ENCODE results near the gene ITGA8.
"Not testable (repeated sequence)": the region's sequence is repeated elsewhere in the genome, so short reads cannot be mapped to it uniquely, and the experiment has no call there.

ITGA8 gene

DNA sequence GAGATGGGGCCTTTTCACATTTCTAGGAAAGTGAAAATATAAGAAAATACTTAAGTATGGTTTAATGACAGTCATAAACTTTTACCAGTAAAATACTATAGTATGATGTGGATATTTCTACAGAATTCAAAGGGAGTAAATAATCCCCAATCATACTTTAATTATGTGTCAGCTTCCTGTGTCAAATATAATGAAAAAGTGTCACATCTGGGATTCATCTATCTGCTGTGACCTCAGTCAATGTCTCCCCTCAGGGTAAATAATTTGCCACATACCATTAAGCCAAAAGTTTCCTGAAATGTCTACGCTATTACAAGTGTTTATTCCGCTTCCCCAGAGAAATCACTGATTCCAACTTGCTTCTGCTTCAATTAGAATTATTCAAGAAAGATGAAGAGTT lies 110.5 kb downstream of the ITGA8 start:
- DNase-seq (ENCODE audit: low read depth): no peak

DNA sequence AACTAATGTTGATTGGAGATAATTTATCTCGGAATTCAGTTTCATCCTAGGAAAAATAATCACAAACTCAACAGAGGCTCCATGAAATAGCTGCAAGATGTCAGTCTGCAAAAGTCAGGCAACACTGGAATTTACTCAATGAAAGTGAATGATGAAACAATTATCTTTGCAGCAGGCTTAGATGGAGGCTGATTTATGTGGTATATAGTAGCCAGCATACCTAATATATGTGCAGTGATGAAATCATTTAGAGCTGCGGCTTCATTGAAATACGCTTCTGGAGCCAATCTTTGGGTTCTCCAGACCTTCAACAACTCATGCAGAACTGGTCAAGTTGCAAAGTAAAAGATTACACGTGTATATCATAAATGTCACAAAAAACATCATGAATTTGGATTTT lies 113.3 kb downstream of the ITGA8 start:
- DNase-seq (ENCODE audit: low read depth): peak; percentile 19

DNA sequence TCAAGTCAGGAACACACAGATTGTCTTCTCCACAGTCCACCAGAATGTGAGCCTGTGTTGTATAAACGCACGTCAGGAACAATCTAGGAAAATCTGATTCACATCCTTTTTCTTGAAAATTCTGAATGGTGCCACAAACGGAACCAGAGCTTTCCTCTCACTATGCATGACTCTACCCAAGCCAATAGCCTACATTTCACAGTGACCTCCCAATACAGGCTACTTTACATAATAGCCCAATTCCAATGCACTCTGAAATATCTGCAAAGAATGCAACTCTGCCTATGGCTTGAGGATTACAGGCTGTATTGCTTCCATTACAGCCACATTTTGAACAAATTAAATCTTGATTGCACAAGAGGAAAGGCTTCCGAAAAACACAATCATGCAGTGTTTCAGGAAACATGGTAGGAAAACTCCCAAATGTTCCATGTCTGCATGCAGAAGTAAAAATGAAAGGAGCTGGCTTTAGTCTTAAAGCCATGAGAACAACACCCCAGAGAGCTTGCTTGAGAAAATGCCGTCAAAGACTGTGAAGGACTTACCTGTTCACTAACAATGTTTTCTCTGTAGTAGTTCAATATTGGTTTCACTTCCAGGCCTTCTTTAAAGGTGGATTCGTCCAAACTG lies 113.9 kb downstream of the ITGA8 start:
- DNase-seq (ENCODE audit: low read depth): no peak

DNA sequence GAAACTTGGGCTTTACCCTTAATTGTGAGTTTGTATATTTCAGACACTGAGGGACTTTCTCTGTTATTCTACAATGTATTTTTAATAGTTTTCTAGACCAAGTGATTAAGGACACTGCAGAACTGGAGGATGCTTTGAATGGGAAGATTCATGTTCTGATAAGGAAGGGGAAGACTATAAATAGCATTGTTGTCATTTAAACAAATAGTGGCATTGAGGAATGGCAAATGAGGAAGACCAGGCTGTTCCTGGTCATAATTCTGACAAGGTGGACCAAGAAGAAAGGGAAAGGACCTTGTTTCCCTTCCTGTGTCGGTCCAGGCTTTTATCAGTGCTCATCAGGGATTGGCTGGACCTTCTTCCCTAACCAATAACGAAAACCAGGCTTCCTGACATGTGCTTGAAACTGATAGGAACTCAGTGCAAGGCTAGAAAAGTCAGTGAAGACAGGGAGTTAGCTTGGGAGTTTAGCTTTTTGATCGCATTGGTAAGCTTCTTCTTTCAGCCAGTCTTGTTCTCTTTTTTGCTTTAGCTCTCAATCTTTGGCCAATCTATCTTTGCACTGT lies 116.2 kb downstream of the ITGA8 start:
- no peak for DNase-seq (ENCODE audit: low read depth)

DNA sequence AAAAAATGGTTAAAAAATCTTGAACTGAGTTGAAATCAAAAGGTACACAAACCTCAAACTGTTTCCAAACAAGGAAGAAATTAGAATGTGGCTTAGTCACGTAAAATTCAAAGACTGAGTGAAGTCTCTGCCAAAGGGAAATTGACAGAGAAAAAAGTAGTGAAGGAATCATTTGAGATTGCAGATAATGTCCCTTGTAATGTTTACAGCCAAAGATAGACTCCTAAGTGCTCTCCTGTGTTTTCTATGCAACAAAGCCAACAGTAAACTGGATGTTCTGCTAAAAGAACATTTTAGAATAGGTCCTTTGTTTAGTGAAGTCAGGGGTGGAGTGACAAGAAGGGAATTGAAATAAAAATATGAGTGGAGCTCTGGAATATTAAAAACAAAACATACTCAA lies 117.9 kb downstream of the ITGA8 start:
- no peak for DNase-seq (ENCODE audit: low read depth)

DNA sequence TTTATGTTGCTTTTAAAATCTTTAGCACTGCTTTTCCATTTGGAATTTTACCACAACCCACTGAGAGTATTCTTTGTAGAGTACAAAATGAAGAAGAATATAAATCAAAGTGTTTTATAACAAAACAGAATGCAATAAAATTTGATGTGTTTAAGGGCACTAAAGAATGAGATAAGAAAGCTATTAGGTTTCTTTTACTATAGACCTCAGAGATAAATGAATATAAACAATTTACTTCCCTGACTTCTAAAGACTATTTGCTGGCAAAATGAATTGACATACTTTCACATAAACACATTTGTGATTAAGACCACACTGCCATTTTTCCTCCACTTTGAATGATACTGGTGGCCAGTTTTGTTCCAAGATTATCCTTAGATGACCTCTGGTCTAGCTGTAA lies 124.5 kb downstream of the ITGA8 start:
- no peak for DNase-seq (ENCODE audit: low read depth)

DNA sequence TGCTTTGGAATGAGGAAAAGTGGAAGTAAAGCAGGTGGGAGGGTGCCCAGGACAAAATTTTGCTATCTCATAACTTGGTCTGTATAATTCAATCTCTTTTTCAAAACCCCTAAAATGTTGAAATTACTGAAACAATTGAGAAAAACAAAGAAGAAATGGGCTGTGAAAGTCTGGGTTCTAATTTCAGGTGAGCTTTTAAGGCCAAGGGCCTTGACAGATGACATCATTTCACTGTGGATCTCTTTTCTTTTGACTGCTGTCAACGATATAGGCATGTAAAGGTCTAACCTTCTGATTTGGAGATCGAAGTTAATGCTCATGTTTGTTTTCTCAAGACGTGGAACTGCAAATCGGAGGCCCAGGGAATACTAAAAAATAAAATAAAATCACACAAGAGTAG lies 127.8 kb downstream of the ITGA8 start:
- no peak for DNase-seq (ENCODE audit: low read depth)

DNA sequence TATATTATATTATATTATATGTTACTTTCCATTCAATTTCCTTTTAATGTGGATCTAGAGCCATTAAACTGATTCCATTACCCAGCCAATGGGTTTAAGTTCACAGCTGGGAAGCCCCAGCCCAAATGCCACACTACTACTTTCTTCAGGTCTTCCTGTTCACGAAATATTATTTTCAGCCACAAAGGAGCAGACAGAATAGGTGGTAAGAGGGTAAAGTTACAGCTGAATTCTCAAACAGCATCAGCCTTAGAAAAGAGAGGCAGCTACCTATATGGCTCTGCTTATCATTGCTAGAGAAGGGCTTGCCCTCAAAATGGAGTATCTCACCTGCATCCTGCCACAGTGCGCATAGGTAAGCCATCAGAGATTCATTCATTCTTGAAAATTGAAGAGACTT lies 128.3 kb downstream of the ITGA8 start:
- DNase-seq (ENCODE audit: low read depth): no peak

DNA sequence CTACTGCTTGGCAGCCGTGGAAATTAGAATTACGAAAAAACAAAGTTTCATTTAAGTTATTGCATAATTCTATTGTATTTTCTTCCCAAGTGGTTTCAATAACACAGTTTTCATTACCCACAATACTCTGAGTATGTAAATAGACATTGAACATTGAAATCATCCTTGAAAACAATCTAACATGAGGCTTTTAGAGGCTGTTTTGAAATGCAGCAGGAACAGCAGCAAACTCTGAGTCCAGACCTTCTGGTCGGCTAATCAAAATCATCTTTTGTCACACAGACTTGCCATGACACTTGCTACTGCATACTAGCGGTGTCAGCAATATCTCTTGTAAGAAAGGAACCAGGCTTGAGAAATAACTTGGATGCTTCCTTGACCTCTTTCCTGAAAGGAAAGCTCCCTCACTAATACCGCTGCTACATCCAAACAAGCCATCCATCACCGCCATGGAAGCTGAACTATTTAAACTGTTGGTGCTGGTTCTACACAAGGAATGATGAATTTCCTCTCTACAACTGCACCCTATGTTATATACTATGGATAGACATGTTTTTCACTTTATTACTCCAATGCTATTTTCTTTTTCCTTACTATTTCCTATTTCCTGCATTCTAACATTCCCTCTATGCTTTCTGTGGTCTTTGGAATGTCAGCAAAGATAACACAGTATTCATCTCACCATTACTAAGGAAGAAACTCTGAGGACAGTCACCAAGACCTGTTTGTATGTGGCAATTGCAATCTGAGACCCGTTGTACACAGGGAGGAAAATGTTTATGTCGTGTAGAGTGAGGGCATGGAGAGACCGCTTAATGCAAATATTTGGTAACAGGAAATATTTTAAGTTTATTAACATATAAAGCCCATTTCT lies 130.8 kb downstream of the ITGA8 start:
- DNase-seq (ENCODE audit: low read depth): peak; percentile 13

DNA sequence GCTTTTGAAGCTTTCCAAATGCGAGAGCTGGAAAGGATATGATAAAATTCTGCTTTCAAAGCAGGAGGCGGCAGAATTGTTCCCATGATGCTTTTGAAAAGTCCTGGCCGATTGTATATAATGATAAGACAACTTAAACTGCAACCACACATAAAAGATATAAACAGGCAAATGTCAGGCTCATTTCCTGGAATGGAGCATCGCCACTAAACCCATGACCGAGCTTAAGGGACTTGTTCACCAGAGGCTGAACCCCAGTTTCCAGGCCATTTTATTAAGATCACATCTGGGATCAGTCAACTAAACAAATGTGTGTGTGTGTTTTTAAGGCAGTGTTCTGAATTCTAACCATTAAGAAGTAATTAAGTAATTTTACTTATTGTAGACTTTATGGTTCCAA lies 131.6 kb downstream of the ITGA8 start:
- no peak for DNase-seq (ENCODE audit: low read depth)

DNA sequence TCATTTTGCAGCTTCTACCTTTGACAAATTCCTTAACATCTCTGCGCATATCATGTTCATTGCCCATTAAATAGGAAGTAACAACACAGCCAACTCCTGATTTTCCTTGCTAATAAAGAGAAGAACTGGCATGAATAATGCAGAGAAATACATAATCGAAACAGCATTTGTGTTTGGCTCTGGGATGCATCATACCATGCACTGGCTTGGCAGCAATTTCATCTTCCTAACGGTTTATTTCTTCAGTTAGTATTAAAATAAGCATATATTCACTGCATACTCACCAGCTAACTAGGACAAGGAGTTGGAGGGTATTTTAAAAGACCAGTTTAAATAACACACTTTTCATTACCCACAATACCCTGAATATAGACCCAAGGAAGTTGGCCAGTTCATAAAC lies 132.5 kb downstream of the ITGA8 start:
- no peak for DNase-seq (ENCODE audit: low read depth)

DNA sequence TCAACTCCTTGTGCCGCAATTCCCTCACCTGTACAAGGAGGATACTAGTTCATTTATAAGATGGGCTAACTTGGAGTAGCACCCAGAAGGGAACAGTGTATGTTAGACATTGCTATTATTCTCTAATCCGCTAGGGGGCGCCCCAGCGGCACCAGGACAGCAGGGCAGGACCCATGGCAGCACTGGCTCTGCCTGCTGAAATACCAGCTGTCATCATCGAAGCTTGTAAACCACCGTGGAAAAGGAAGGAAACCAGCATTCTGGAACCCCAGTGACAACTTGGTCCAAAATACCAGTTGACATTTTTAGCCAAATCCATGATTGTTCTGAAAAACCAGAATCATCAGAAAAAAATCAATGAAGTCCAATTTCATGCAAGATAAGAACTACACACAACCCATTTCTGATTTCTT lies 134.4 kb downstream of the ITGA8 start:
- peak; percentile 24 for DNase-seq (ENCODE audit: low read depth)

DNA sequence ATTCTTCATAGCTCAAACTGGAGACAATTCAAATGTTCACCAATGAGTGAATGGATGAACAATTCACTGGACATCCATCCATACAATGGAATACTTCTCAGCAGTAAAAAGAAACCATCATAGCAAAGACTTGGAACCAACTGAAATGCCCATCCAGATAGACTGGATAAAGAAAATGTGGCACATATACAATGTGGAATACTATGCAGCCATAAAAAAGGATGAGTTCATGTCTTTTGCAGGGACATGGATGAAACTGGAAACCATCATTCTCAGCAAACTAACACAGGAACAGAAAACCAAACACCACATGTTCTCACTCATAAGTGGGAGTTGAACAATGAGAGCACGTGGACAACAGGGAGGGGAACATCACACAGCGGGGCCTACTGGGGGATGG lies 136.8 kb downstream of the ITGA8 start:
- DNase-seq (ENCODE audit: low read depth): not testable (repeated sequence)

DNA sequence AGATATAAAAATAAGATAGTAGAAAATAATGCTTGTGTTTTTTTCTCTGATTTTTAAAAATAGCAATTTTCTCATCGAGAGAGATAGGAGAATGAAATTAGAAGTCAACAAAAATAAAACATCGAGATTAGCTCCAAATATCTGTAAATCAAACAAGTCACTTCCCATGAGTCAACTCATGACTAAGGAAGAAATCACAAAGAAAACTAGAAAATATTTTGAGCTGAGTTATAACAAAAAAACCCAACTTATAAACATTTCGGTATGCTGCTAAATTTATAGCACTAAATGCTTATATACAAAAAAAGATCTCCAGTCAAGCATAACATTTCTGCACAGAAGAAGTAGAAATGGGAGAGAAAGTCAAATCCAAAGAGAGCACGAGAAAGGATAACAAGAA lies 140.1 kb downstream of the ITGA8 start:
- peak; percentile 12 for DNase-seq (ENCODE audit: low read depth)

DNA sequence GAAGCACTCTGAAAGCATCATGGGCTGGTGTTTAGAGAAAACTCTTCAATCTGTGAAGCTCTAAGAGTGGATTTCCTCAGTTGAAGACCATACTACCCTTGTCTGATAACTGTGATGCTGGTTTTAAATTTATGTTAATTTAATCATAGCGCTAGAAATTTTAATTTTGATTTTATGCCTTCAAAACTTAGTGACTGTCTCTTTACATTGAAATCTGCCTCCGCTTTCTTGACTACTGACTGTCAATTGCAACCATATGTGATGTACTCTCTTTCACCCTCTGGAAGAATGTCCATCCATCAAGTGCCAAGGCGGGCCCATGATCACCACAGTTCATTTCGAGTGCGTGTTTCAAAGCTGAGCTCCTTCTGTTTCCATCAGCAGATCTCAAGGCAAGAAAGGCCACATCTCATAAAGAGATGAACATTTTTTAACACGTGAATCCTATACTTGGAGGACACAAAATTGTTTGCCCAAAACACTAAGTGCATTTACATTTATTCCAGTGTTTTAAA lies 147.1 kb downstream of the ITGA8 start:
- no peak for DNase-seq (ENCODE audit: low read depth)

DNA sequence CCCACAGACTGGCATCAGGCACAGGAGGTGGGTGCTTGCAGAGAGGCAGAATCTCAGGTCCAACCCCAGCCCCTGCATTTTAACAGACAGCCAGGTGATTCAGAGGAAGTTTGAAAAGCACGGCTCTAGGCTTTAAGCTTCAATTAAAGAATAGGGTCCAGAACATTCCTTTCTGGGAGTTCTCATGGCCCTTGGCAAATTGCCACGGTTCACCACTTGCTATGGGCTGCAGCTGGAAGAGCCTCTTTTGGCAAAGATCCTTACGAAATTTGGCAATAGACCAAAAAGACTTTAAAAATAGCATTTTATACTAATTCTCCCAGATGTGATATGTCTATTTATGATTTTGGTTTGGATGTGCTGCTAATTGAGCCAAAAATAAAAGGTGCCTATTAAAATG lies 148.1 kb downstream of the ITGA8 start:
- DNase-seq (ENCODE audit: low read depth): peak; percentile 14

DNA sequence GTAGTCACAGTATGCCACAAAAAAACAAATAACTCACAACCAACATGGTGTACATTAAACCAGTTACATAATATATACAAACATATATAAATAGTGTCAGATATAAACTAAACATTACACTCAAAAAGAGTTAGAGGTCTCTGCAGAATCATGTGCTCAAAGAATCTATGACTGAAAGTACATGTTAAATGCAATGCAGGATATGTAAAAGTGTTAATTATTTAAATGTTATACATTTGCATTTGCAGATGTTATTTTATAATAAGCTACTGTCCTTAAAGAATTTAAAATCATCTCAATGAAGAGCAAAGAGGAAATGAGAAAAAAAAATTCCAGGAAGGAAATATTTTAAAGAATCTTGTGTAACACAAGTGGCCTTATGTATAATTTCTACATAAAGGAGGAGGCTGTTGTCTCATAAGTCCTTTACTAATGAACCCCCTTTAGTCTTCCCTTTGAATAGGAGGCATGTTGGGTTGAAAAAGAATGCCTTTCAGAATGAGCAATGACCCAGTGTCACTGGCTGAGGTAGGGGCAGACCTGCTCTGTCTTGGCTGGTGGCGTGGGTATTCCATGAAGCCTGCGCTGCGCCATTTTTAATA lies 148.9 kb downstream of the ITGA8 start:
- DNase-seq (ENCODE audit: low read depth): no peak

DNA sequence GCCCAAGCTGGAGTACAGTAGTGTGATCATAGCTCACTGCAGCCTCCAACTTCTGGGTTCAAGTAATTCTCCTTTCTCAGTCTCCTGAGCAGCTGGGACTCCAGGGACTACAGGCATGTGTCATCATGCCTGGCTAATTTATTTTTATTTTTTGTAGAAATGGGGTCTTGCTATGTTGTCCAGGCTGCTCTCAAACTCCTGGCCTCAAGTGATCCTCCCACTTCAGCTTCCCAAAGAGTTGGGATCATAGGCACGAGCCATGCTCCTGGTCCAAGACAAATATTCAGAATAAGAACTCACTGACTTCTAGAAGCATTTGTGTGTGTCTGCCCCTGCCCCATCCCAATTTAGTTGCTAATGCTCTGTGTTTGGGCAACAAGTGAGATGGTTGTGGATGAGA lies 151.8 kb downstream of the ITGA8 start:
- no peak for DNase-seq (ENCODE audit: low read depth)

DNA sequence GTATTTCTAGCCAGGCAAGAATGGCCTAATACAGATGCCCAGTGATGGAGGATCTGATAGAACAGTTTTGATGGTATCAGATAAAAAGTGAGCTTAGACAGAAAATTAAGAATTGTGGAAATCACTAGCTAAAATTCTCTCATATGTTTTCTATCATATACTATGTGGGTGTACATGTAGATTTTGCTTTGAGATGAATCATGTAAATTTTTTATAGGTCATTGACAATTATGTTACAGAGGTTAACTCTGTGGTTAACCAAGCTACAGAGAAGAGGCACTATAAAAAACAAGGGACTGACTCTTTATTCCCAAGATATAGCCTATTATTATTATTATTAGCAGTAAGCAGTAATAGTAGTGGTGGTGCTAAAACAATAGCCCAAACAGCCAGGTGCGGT lies 156.5 kb downstream of the ITGA8 start:
- no peak for DNase-seq (ENCODE audit: low read depth)

DNA sequence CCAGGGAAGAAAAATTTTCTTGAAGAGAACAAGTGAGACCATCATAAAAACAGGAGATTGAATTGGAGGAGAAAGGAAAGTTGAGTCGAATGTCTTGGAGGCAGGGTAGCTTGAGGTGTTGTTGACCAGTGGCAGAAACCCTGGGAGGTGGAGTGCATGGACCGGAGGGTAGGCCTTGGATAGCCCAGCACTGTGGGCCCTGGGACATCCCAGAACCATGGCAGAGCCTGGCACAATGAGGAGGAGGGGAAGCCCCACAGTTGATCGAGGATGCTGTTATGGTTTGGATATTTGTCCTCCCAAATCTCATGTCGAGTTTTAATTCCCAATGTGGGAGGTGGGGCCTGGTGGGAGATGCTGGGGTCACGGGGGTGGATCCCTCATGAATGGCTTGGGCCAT lies 157.1 kb downstream of the ITGA8 start:
- DNase-seq (ENCODE audit: low read depth): no peak

DNA sequence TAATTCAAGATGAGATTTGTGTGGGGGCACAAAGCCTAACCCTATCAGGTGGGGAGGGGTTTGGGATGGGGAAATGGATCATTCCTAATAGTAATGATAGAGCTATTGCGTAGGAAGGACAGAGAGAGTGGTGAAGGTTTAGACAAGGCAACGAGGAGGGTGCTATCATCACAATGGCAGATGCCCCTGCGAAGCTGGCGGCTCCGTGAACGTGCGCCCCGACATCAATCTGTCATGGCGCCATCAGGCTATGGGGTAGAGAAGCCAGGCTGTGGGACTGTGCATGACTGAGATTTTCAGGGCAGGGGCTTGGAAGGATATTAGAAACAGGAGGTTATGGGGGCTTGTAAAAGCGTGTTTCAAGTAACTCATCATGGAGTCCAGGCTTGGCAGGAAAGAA lies 157.6 kb downstream of the ITGA8 start:
- DNase-seq (ENCODE audit: low read depth): no peak

DNA sequence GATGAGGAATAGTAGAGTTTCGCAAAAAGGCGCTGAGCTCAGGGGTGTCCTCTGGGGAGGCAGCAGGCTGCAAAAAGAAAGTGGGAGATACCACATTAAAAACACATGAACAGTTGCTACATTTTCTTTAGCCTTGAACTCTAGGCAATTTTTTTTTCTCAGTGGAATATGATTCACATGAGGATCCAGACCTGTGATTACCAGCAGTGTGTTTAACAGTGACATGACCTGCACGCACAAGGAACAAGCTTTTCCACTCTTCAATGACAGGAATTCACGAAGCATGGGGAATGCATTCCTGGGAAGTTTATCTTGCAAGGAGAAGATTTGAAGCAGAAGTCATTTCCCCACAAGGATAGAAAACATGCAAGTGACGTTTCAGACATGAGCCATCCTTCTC lies 161.6 kb downstream of the ITGA8 start:
- peak; percentile 41 for DNase-seq (ENCODE audit: low read depth)

DNA sequence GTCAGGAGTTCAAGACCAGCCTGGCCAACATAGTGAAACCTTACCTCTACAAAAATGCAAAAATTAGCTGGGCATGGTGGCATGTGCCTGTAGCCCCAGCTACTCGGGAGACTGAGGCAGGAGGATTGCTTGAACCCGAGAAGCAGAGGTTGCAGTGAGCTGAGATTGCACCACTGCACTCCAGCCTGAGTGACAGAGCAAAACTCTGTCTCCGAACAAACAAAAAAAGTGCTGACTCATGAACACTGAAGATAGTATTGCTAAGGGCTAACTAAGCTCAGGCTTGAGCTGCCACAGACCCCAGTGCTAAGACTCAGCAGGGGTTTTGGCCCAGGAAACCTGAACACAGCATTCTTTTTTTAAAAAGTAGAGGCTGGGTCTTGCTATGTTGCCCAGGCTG lies 162.6 kb downstream of the ITGA8 start:
- not testable (repeated sequence) for DNase-seq (ENCODE audit: low read depth)
